HG02943 (cell line): ENCODE measurements around the gene MMD2.
"Not testable (repeated sequence)": the region's sequence is repeated elsewhere in the genome, so short reads cannot be mapped to it uniquely, and the experiment has no call there.

ENCODE experiments used
- ATAC-seq: cut with Tn5 transposase; IDR thresholded peaks from one replicate; pipeline ENCODE4 v1.9.1; 2021; ENCODE audit warnings: mild to moderate bottlenecking, low read depth, moderate library complexity; ENCODE audit not compliant: unreplicated experiment

MMD2 gene, protein sequence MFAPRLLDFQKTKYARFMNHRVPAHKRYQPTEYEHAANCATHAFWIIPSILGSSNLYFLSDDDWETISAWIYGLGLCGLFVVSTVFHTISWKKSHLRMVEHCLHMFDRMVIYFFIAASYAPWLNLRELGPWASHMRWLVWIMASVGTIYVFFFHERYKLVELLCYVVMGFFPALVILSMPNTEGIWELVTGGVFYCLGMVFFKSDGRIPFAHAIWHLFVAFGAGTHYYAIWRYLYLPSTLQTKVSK

DNA sequence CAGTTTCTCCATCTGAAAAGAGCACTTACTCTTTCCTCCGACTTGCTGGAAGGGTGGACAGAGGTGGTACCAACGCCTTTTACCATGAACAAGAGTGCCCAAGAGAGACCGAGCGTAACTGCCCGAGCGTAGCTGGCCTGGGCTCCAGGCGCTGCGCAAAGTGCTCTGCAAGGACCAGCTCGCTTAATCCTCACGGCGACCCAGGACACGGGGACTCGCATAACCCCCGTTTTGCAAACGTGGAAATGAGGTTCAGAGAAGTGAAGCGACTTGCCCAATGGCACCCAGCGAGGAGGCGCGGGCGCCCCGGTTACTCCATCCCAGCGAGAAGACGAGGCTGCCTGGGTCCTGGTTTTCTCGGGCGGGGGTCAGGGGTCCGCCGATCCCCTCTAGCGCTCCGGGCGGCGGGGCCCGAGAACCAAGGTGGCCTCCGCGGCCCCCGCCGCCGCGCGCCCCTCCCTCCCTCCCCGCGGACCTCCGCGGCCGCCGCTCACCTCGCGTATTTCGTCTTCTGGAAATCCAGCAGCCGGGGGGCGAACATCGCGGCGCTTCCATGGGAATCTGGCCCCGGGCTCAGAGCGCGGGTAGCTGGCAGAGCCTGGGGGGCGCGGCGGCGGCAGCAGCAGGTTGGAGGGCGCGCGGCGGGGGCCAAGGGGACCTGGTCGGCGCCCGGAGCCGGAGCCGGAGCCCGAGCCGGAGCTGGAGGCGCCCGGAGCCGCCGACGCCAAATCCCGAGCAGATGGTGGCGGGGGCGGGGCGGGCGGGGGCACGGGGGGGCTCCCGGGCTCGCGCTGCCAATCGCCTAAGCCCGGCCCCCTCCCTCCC, at the start of gene MMD2:
TSS of gene MMD2 (minus strand) at position 711 of the 825 bp plus-strand sequence. CDS start at position 541, 170 bp downstream.
- ATAC-seq: no peak

DNA sequence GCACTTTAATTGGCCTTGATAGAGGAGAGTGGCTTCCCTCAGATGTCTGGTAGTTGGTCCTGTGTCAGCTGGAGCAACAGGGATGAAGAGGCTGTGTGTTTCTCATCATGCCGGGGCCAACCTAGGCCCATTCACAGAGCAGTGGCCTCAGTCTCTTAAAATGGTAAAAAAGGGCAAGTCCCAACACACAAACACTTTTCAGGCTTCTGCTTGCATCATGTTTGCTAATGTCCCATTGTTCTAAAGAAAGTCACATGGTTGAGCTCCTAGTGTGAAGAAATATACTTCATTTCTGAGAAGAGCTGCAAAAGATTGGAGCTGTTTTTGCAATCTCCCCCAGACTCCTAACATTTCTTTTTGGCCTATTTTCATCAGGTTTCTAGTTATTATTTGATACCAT, 46.1 kb upstream of the MMD2 start:
- ATAC-seq: no peak

DNA sequence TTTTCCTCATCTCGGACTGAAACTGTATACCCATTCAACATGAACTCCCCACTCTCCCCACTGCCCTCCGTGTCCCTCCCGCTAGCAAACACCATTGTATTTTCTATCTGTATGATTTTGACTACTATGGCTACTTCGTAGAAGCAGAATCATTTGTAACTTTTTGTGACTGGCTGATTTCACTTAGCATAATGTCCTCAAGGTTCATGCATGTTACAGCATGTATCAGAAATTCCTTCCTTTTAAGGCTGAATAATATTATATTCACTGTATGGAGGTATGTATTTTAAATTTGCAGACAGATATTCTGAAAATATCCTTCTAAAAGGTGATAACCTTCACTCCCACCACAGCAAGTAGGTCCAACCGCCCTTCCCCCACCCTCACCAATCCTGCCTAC, 42.9 kb upstream of the MMD2 start:
- ATAC-seq: no peak

DNA sequence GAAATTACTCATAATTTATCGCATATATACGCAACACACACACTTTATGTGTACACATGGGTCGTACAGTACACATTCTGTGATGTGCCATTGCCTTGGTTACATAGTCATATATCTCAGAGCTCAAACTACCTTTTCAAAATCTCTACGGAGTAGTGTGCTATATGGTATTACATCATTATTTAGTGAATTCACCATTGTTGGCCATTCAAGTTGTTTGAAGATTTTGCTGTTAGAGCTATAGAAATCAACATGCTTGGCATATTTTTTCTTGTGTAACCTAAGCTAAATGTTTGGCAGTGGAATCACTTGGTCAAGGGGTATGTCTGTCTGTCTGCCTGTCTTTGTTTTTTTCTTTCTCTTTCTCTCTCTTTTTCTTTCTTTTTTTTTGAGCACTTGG, 42.0 kb upstream of the MMD2 start:
- ATAC-seq: no peak

DNA sequence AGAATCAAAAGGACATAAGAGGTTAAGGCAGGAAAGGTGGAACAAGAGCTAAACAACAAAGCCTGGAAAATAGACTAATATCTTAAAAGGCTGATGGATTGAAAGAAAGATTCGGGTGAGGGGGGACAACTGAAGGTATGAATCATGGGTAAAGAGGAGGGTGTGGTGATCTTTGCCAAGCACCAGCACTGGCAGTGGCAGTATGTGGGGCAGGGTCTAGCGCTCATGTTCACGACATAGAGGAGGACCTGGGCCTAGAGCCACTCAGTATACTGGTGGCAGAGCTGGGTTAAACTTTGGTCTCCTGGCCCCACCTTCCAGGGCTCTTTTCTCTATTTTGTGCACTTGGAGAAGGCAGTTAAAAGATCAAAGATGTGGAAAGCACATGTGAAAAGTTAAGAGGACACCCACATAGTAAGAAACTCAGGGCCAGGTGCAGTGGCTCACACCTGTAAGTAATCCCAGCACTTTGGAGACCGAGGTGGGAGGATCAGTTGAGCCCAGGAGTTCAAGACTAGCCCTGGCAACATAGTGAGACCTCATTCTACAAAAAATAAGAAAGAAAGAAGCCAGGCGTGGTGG, 40.5 kb upstream of the MMD2 start:
- ATAC-seq: no peak

DNA sequence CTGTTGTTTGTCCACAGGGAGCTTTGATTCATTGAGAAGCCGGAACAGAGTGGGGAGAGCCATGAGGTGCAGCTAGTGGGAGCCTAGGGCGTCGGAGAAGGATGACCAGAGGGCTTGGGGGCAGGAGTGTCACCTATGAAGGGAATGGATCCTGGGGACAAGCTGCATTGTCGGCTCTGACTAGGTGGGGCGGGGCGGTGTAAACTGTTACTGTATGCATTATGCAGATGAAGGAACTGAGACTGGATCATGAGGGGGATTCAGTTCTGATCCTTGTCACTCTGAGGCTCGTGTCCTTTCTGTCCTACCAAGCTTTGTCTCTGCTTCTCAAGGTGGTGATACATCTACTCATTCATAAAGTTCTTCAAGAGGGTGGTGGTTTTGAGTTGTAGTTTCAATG, 39.9 kb upstream of the MMD2 start:
- no peak for ATAC-seq

DNA sequence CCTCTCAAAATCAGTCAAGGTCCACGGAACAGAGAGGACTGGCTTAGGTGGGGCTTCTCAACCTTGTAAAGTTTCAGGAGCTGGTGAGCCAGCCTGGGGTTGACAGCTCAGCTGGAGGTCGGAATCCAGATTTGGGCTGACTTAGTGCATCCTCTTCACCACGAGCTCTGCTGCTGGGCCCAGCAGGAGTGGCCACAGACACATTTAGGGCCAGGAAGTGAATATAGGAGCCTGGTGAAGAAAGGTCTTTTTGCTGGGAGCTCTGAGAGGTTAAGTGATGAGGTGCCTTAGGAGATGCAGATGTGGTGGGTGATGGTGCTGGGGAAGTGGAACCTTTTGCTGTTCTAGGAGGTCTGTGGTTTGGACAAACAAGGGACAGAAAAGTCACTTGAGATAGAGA, 39.3 kb upstream of the MMD2 start:
- ATAC-seq: no peak

DNA sequence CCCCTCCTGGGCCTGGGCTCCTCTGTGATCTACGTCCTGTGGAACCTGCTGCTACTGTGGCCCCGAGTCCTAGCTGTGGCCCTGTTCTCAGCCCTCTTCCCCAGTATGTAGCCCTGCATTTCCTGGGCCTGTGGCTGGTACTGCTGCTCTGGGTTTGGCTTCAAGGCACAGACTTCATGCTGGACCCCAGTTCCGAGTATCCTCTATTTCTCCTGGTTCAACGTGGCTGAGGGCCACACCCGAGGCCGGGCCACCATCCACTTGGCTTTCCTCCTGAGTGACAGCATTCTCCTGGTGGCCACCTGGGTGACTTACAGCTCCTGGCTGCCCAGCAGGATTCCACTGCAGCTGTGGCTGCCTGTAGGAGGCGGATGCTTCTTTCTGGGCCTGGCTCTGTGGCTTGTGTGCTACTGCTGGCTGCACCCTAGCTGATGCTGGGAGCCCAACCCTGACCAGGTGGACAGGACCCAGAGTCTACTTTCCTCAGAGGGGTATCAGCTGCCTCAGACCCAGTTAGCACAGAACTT, 37.8 kb upstream of the MMD2 start:
- ATAC-seq: no peak

DNA sequence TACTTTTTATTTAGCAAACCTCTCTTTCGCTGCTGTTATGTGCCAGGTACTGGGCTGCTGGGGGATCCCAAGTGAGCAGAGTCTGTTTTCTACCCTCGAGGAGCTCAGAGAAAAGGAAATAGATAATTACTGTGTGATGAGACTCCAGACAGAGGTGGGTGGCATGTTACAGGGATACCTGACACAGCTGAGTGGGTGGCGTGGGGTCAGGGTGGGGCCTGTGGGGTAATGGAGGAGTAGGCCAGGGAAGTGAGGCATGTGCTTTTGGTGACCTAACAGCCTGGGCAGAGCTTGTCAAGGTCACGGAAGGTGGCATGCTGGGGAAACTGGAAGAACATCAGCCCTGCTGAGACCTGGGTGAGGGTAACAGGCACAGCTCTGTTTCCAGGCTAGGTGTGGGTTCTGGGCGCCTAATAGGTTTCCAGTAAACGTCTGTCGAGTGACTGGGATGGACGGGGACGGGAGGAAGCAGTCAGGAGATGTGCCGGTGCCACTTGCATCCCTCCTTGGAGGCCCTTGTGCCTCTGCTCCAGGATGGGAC, 36.5 kb upstream of the MMD2 start:
- no peak for ATAC-seq

DNA sequence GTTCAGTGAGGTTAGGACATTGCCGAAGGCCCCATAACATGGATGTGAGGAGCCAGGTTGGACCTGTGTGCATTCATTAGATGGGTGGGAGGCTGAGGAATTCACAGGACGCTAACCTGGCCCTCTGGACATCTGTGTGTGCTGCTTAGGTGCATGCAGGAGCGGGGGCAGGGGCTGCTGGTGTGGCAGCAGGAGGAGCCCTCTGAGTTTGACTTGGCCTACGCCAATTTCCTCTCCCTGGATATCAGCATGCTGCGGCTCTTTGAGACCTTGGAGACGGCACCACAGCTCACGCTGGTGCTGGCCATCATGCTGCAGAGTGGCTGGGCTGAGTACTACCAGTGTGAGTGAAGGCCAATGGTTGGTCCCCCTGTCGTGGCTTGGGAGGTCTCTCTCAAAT, 34.5 kb upstream of the MMD2 start:
- ATAC-seq: no peak

DNA sequence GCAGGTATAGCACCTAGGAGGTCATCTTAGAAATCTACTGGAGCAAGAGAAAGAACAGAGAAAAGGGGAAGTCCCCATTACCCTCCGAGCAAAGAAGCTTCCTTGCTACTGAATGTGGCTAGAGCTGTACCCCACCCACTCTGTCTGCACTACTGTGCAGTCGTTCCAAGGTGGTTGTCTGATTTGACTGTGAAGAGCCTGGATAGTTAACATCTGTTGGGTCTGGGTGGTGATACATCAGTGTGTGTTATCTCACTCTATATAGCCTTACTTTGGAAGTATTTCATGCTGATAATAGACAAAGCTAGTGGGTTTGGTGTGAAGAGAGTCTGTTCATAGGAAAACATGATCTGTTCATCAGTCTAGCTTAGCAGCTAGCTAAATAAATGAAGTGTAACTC, 23.8 kb upstream of the MMD2 start:
- not testable (repeated sequence) for ATAC-seq

DNA sequence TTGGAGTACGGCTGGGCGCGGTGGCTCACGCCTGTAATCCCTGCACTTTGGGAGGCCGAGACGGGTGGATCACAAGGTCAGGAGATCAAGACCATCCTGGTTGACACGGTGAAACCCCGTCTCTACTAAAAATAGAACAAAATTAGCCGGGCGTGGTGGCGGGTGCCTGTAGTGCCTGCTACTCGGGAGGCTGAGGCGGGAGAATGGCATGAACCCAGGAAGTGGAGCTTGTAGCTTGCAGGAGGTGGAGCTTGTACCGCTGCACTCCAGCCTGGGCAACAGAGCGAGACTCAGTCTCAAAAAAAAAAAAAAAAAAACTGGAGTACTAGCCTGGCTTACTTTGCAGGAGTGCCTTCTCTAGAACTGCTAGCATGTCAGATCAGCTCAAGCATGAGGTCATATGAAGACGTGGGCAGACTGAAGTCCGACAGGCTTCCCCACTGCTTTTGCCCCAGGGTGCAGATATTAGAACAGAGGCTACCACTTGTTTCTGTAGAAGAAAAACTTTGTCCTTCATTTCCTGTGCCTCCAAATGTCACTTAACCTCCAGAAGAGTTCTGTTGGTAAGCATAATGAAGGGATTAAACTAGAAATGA, 22.4 kb upstream of the MMD2 start:
- ATAC-seq: not testable (repeated sequence)

DNA sequence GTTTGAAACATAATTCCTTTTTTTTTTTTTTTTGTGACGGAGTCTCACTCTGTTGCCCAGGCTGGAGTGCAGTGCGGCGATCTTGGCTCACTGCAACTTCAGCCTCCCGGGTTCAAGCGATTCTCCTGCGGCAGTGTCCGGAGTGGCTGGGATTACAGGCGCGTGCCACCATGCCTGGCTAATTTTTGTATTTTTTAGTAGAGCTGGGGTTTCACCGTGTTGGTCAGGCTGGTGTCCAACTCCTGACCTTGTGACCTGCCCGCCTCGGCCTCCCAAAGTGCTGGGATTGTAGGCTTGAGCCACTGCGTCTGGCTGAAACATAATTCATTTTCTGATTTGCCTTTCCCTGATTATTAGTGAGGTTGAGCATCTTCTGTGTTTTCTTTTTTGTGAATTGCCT, 16.6 kb upstream of the MMD2 start:
- not testable (repeated sequence) for ATAC-seq

DNA sequence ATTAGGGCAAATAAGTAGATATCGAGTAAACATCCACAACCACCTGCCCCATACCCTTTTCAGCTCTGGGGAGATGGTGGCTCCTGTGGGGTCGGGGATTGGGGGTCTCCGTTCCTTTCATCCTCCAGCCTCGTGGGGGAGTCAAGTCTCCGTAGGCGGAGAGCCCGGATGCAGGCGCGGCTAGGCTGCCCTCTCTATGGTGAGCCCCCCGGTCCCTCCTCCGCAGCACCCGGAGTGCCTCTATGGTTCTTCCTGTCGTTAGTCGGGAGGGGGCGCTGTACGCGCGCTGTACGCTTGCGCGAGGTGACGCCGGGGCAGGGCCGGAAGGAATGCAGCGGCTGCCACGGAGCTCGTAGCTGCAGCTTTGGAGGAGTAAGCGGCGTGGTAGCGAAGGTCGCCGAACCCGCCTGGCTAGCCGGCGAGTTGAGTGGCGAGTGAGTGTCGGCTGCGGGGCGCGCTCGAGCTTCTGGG, 14.8 kb upstream of the MMD2 start:
- peak; percentile 93 for ATAC-seq

DNA sequence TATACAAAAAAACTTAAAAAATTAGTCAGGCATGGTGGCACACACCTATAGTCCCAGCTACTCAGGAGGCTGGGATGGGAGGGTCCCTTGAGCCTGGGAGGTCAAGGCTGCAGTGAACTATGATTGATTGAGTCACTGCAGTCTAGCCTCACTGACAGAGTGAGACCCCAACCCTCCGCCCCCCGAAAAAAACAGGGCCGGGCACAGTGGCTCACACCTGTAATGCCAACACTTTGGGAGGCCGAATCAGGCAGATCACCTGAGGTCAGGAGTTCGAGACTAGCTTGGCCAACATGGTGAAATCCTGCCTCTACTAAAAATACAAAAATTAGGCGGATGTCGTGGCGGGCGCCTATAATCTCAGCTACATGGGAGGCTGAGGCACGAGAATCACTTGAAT, 13.5 kb upstream of the MMD2 start:
- ATAC-seq: not testable (repeated sequence)

DNA sequence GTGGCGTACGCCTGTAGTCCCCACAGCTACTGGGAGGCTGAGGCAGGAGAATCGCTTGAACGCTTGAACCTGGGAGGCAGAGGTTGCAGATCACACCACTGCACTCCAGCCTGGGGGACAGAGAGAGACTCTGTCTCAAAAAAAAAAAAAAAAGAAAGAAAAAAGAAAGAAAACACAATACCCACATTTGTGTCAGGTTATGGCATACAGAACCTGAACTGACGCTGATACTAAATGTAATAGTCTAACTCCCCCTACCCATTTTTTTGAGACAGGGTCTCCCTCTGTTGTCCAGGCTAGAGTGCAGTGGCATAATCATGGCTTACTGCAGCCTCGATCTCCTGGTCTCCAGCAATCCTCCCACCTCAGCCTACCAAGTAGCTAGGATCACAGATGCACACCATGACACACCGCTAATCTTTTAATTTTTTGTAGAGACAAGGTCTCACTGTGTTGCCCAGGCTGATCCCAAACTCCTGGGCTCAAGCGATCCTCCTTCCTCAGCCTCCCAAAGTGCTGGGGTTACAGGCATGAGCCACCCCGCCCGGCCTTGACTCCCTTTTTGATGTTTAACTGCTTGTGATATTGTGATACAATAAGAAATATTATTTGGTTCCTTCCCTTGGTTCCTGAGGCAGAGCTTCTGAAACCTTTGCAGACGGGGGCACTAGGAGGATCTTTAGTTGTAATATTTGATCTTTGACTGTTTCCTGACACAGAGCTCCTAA, 6.5 kb upstream of the MMD2 start:
- ATAC-seq: no peak

DNA sequence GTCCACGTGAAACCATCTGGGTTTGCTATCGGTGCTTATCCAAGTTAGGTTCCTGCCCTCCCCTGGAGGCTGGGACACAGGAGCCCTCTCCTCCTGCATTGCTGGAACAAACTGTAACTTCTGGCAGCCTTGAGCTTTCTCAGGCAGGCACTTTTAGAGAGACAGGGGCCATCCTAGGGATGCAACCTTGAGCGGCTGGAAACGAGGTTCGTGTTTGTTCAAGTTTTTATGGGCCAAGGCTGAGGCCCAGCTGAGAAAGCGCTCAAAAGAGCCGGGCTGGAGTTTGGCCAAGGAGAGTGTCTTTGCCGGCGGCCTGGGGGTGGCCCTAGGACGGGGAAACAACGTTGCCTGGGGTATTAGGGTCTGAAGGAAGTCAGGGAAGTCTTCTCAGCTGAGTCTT, 5.5 kb upstream of the MMD2 start:
- ATAC-seq: no peak

DNA sequence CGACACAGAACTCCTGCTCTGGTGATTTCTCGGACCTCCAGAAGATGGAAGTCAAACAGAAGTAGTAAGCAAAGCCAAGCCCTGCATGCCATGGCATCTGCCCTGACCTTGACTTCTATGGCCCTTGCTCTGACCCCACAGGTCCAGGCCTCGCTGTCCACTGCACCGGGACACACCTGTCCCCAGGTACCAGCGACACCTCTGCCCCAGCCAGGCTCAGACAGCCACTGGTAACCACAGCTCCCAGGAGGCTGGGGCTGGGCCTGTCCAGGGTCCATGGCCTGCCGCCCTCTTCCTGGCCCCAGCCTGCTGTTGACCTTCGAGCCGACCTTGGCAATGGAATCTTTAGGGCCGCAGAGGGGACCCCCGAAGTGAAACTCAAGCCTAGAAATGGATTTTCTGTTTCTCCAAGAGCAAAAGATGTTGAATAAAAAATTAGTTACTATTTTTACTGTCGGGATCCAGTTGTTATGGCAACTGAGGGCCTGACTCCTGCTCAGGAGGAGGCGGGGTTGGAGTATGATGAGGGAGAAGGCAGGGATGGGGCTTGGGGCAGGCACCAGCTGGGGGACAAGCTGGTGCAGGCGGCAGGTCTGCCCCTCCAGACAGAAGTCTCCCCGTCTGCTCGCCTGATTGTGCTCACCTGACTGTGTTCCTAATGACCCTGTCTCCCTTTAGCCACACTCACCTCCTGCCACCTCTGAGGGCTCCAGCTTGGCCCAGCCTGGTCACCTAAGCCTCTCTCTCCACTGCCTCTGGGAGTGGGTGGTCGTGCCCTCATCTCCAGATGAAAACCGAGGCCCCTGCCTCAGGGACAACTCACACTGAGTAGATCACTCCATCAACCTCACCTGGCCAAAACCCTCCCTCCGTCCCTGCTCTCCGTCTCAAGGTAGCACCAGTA, 4.1 kb upstream of the MMD2 start:
- ATAC-seq: no peak

DNA sequence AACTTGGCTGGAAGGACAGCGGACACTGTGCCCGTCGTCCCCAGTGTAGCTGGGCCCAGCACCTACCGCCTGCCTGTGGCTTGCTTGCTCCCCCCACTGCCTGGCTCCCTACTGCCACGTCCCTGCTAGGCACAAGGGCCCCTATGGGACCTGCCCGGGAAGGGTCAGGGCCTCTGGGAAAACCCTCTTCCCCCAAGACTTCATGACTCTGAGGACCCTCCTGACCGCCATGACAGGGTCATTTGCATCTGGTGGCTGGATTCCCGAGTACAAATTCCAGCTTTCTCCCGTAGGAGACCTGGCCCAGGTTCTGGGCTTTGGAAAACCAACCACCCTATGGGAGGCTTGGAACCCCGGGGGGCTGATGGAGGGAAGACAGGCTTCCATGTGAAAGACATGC, 1.4 kb upstream of the MMD2 start:
- no peak for ATAC-seq
